GM23338 (cell line): ENCODE measurements around the gene ALDOA. TPM values are rescaled to one million over a fixed set of nuclear protein-coding genes. Genes with fewer than 3 reads are reported as not detected.

Source experiments
- ATAC-seq: fragments of 200-7000 bp; cut with Tn5 transposase; 3 replicates; pipeline ENCODE4 v1.9.1; 2020
- DNase-seq: peaks from one replicate; pipeline ENCODE4 v3.0.0-alpha.2; 2015; ENCODE audit warnings: low spot score
- H2AFZ ChIP-seq: fragments of 200-600 bp; sonication (generic); 2 replicates; pipeline ENCODE4 v1.8.0; 2016; ENCODE audit warnings: antibody characterized with exemption, mild to moderate bottlenecking, moderate library complexity
- H3F3A ChIP-seq: fragments of 200-600 bp; sonication (generic); replicated peaks from 2 replicates; pipeline ENCODE4 v1.8.0; 2017; ENCODE audit warnings: antibody characterized with exemption, mixed run types, low read depth
- H3K27ac ChIP-seq: fragments of 200-600 bp; sonication (generic); 2 replicates; pipeline ENCODE4 v1.6.1; 2016; ENCODE audit warnings: low read depth
- H3K27me3 ChIP-seq: fragments of 200-600 bp; sonication (generic); 2 replicates; pipeline ENCODE4 v1.8.0; 2016; ENCODE audit warnings: mild to moderate bottlenecking, mixed run types, moderate library complexity; ENCODE audit not compliant: insufficient read depth
- H3K36me3 ChIP-seq: fragments of 200-600 bp; sonication (generic); 2 replicates; pipeline ENCODE4 v1.8.0; 2016; ENCODE audit warnings: mild to moderate bottlenecking; ENCODE audit not compliant: insufficient read depth
- H3K4me1 ChIP-seq: fragments of 200-600 bp; sonication (generic); 2 replicates; pipeline ENCODE4 v1.8.0; 2016; ENCODE audit warnings: mild to moderate bottlenecking, moderate library complexity; ENCODE audit not compliant: insufficient read depth
- H3K4me2 ChIP-seq: fragments of 200-600 bp; sonication (generic); 2 replicates; pipeline ENCODE4 v1.7.1; 2017; ENCODE audit warnings: mixed run types
- H3K4me3 ChIP-seq: fragments of 200-600 bp; sonication (generic); 2 replicates; pipeline ENCODE4 v1.6.1; 2016; ENCODE audit warnings: mixed run types
- H3K79me2 ChIP-seq: fragments of 200-600 bp; sonication (generic); replicated peaks from 2 replicates; pipeline ENCODE4 v1.8.0; 2017; ENCODE audit warnings: mild to moderate bottlenecking; ENCODE audit not compliant: insufficient read depth
- H3K9me2 ChIP-seq: fragments of 200-600 bp; sonication (generic); 2 replicates; pipeline ENCODE4 v1.8.0; 2017; ENCODE audit not compliant: insufficient read depth
- H4K20me1 ChIP-seq: fragments of 200-600 bp; sonication (generic); replicated peaks from 2 replicates; pipeline ENCODE4 v1.8.0; 2017; ENCODE audit warnings: mild to moderate bottlenecking; ENCODE audit not compliant: insufficient read depth
- H3K27ac Mint-ChIP-seq: 2 replicates; pipeline ENCODE4 v1.8.0; 2020; ENCODE audit warnings: inconsistent platforms, mild to moderate bottlenecking, moderate library complexity, mixed read lengths
- H3K27me3 Mint-ChIP-seq: 3 replicates; pipeline ENCODE4 v1.8.0; 2022; ENCODE audit warnings: low read depth, mild to moderate bottlenecking, moderate library complexity, mixed read lengths, inconsistent platforms; ENCODE audit not compliant: insufficient read depth, poor library complexity
- H3K36me3 Mint-ChIP-seq: 3 replicates; pipeline ENCODE4 v1.8.0; 2021; ENCODE audit warnings: low read depth, mild to moderate bottlenecking, inconsistent platforms, moderate library complexity, mixed read lengths
- H3K4me1 Mint-ChIP-seq: 3 replicates; pipeline ENCODE4 v1.8.0; 2020; ENCODE audit warnings: mild to moderate bottlenecking, inconsistent platforms, mixed read lengths
- H3K4me3 Mint-ChIP-seq: 3 replicates; pipeline ENCODE4 v1.8.0; 2021; ENCODE audit warnings: moderate library complexity, mild to moderate bottlenecking, inconsistent platforms, mixed read lengths
- H3K9me3 Mint-ChIP-seq: 3 replicates; pipeline ENCODE4 v1.8.0; 2020; ENCODE audit warnings: moderate library complexity, mild to moderate bottlenecking, inconsistent platforms, mixed read lengths
- CREB1 ChIP-seq: fragments of 250-450 bp; sonication (Bioruptor Pico); IDR thresholded peaks from 2 replicates; pipeline ENCODE4 v1.5.0; 2020; ENCODE audit warnings: low read depth, mild to moderate bottlenecking, moderate library complexity
- EZH2 ChIP-seq: fragments of 200-600 bp; sonication (generic); IDR thresholded peaks from one replicate; pipeline ENCODE4 v1.8.0; 2017; ENCODE audit warnings: antibody characterized with exemption, mild to moderate bottlenecking, low read depth; ENCODE audit not compliant: unreplicated experiment
- EZH2phosphoT487 ChIP-seq: fragments of 200-600 bp; sonication (generic); IDR thresholded peaks from one replicate; pipeline ENCODE4 v1.8.1; 2018; ENCODE audit warnings: antibody characterized with exemption; ENCODE audit not compliant: unreplicated experiment
- JUNB ChIP-seq: IDR thresholded peaks from one replicate; pipeline ENCODE4 v1.6.1; 2016; ENCODE audit warnings: antibody characterized with exemption; ENCODE audit not compliant: unreplicated experiment
- NANOG ChIP-seq: IDR thresholded peaks from 2 replicates; pipeline ENCODE4 v1.6.1; 2016; ENCODE audit warnings: antibody characterized with exemption, borderline replicate concordance
- STAT1 ChIP-seq: IDR thresholded peaks from one replicate; pipeline ENCODE4 v1.6.1; 2016; ENCODE audit warnings: antibody characterized with exemption; ENCODE audit not compliant: unreplicated experiment
- ZNF114 ChIP-seq: fragments of 250-450 bp; sonication (Bioruptor Pico); IDR thresholded peaks from 2 replicates; pipeline ENCODE4 v1.5.0; 2020; ENCODE audit warnings: mild to moderate bottlenecking, moderate library complexity
- ZNF331 ChIP-seq: fragments of 250-450 bp; sonication (Bioruptor Pico); IDR thresholded peaks from 2 replicates; pipeline ENCODE4 v1.5.0; 2020; ENCODE audit warnings: low read depth, mild to moderate bottlenecking, moderate library complexity
- polyA plus RNA-seq: library from polyadenylated mRNA; unstranded; fragments of >200 nt; fragmentation: Nextera tagmentation; extraction: Ambion mirVana; gene quantifications from 2 replicates; pipeline ENCODE4 v1.2.1, GENCODE V29; 2016
- total RNA-seq: library from RNA; depleted of rRNA; stranded (reverse); fragments of >200 nt; shearing (Covaris generic); gene quantifications from 2 replicates; pipeline ENCODE4 v1.2.3, GENCODE V29; 2014
- TF ChIP-seq, protein P1 (sequence below): IDR thresholded peaks from one replicate; pipeline ENCODE4 v1.6.1; 2018; ENCODE audit warnings: antibody characterized with exemption; ENCODE audit not compliant: unreplicated experiment
- TF ChIP-seq, protein P2 (sequence below), 2 experiments: fragments of 200-600 bp in 1 of 2; sonication (generic) in 1 of 2; conservative IDR thresholded peaks; 2 replicates each; pipeline versions ENCODE4 v1.5.1 to v1.6.1; 2016 to 2017; ENCODE audit warnings: antibody characterized with exemption in 2 of 2, low read depth in 2 of 2, mild to moderate bottlenecking in 2 of 2, moderate library complexity in 1 of 2

Gene ALDOA
- total and polyA plus RNA-seq, 2 experiments from 2014 or later, result 1,054 to 1,306 TPM

DNA sequence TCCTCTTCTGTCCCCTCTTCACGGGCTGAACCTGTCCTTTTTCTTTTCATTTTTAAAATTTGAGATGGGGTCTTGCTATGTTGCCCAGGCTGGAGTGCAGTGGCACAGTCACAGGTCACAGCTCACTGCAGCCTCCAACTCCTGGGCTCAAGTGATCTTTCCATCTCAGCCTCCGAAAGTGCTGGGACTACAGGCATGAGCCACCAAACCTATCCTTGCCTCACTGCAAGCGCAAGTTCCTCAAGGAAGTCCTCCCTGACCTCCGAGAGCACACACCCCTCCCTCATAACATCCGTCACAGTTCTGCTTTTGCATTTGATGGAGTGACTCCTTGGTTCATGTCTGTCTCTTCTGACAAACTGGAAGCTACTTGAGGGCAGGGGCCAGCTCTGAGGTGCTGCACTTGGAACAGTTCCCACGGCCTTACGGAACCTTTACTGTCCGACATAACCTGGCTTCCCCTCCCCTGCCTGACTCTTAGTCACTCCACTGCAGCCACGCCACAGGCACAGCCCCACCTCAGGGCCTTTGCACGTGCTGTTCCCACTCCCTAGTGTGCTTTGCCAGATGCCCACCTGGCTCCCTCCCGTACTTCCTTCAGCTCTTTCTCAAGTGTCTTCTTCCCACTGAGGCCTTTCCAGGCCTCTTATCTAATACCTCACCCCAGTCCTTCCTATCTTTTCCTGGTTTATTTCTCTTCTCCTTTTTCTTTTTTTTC, 21.8 kb downstream of the ALDOA start:
- H3K36me3 Mint-ChIP-seq, result peaks cover 36% of the 10 kb centered on the region
- Histone ChIP-seq H3K27ac (no peak overlapping the region), H3F3A (peaks cover 10% of the 10 kb centered on the region), H3K79me2 (no peaks in the 10 kb centered on the region), H3K4me3 (no peak overlapping the region), H4K20me1 (no peaks in the 10 kb centered on the region; the same call in 1 of the 2 replicates), H3K27me3 (0 out of 2 replicates have a peak, but pooled peaks cover 3% of the 10 kb centered on the region), H3K4me2 (no peak overlapping the region), H3K36me3 (no peaks in the 10 kb centered on the region; the same call in 1 of the 2 replicates), H3K4me1 (peaks cover 6% of the 10 kb centered on the region; the same call in 1 of the 2 replicates), H2AFZ (no peak overlapping the region), H3K9me2 (no peaks in the 10 kb centered on the region)
- H3K27me3 Mint-ChIP-seq, result peaks cover 17% of the 10 kb centered on the region
- no peak overlapping the region; the same call in 2 of the 3 replicates for H3K4me3 Mint-ChIP-seq
- no peak for DNase-seq
- TF ChIP-seq ZNF331 (CRISPR knock-in tag) (no peak), JUNB (no peak), ZNF114 (CRISPR knock-in tag) (no peak), STAT1 (no peak), EZH2phosphoT487 (no peak), NANOG (no peak), CREB1 (CRISPR knock-in tag) (no peak), EZH2 (no peak)
- TF ChIP-seq, protein P1, sequence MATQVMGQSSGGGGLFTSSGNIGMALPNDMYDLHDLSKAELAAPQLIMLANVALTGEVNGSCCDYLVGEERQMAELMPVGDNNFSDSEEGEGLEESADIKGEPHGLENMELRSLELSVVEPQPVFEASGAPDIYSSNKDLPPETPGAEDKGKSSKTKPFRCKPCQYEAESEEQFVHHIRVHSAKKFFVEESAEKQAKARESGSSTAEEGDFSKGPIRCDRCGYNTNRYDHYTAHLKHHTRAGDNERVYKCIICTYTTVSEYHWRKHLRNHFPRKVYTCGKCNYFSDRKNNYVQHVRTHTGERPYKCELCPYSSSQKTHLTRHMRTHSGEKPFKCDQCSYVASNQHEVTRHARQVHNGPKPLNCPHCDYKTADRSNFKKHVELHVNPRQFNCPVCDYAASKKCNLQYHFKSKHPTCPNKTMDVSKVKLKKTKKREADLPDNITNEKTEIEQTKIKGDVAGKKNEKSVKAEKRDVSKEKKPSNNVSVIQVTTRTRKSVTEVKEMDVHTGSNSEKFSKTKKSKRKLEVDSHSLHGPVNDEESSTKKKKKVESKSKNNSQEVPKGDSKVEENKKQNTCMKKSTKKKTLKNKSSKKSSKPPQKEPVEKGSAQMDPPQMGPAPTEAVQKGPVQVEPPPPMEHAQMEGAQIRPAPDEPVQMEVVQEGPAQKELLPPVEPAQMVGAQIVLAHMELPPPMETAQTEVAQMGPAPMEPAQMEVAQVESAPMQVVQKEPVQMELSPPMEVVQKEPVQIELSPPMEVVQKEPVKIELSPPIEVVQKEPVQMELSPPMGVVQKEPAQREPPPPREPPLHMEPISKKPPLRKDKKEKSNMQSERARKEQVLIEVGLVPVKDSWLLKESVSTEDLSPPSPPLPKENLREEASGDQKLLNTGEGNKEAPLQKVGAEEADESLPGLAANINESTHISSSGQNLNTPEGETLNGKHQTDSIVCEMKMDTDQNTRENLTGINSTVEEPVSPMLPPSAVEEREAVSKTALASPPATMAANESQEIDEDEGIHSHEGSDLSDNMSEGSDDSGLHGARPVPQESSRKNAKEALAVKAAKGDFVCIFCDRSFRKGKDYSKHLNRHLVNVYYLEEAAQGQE, result no peak
- TF ChIP-seq, protein P2, sequence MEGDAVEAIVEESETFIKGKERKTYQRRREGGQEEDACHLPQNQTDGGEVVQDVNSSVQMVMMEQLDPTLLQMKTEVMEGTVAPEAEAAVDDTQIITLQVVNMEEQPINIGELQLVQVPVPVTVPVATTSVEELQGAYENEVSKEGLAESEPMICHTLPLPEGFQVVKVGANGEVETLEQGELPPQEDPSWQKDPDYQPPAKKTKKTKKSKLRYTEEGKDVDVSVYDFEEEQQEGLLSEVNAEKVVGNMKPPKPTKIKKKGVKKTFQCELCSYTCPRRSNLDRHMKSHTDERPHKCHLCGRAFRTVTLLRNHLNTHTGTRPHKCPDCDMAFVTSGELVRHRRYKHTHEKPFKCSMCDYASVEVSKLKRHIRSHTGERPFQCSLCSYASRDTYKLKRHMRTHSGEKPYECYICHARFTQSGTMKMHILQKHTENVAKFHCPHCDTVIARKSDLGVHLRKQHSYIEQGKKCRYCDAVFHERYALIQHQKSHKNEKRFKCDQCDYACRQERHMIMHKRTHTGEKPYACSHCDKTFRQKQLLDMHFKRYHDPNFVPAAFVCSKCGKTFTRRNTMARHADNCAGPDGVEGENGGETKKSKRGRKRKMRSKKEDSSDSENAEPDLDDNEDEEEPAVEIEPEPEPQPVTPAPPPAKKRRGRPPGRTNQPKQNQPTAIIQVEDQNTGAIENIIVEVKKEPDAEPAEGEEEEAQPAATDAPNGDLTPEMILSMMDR (conservative IDR thresholded peaks at IDR 0.05; ENCODE audit: low read depth in 2 of 2), result no peak
- peaks cover 8% of the 10 kb centered on the region; the same call in 2 of the 3 replicates for H3K4me1 Mint-ChIP-seq
- H3K9me3 Mint-ChIP-seq, result no peaks in the 10 kb centered on the region; the same call in 2 of the 3 replicates
- no peak for ATAC-seq
- no peak overlapping the region for H3K27ac Mint-ChIP-seq
